Small intestine (tissue), 7 donors: ENCODE measurements around the gene XPO5. TPM values are rescaled to one million over a fixed set of nuclear protein-coding genes. Genes with fewer than 3 reads are reported as not detected.
A peak's percentile ranks its signal among the peaks of the same experiment; 100 is the strongest.
"Not testable (repeated sequence)": the region's sequence is repeated elsewhere in the genome, so short reads cannot be mapped to it uniquely, and the experiment has no call there.

Experiments used
- DNase-seq, 2 donors: peaks; one replicate each; pipeline versions ENCODE4 v3.0.0 to v3.0.0-alpha.2; 2013
- FAIRE-seq: peaks from 2 replicates; lab custom pipeline; 2012; peaks lifted over from hg19 to GRCh38; lab: Jason Lieb, UNC
- H3K27ac ChIP-seq, 3 donors: one replicate each; pipeline ENCODE4 v1.5.1; 2013; ENCODE audit warnings: low read length in 2 of 3, mild to moderate bottlenecking in 2 of 3, control low read depth in 1 of 3, inconsistent platforms in 1 of 3, low read depth in 1 of 3, moderate library complexity in 1 of 3
- H3K27me3 ChIP-seq, 3 donors: one replicate each; pipeline ENCODE4 v1.6.1; 2013; ENCODE audit warnings: low read length in 3 of 3, inconsistent platforms in 1 of 3; ENCODE audit not compliant: control insufficient read depth in 3 of 3, insufficient read depth in 3 of 3
- H3K36me3 ChIP-seq, 3 donors: one replicate each; pipeline ENCODE4 v1.6.1; 2013; ENCODE audit warnings: low read length in 3 of 3, inconsistent platforms in 1 of 3, low read depth in 1 of 3, mild to moderate bottlenecking in 1 of 3, moderate library complexity in 1 of 3; ENCODE audit not compliant: control insufficient read depth in 3 of 3, insufficient read depth in 2 of 3
- H3K4me1 ChIP-seq, 3 donors: one replicate each; pipeline ENCODE4 v1.6.1; 2013; ENCODE audit warnings: low read length in 2 of 3, inconsistent platforms in 1 of 3, low read depth in 1 of 3, mild to moderate bottlenecking in 1 of 3, moderate library complexity in 1 of 3; ENCODE audit not compliant: control insufficient read depth in 3 of 3, insufficient read depth in 2 of 3
- H3K4me3 ChIP-seq, 3 donors: one replicate each; pipeline ENCODE4 v1.5.1; 2013; ENCODE audit warnings: low read length in 3 of 3, control low read depth in 1 of 3, inconsistent platforms in 1 of 3, low read depth in 1 of 3, mild to moderate bottlenecking in 1 of 3, moderate library complexity in 1 of 3
- H3K9me3 ChIP-seq, 2 donors: one replicate each; pipeline ENCODE4 v1.6.1; 2013; ENCODE audit warnings: low read depth in 1 of 2, low read length in 1 of 2; ENCODE audit not compliant: control insufficient read depth in 2 of 2, insufficient read depth in 1 of 2
- WGBS, 3 donors: extraction: QIAGEN DNeasy Blood & Tissue Kit; methylation state at CpG; one replicate each; pipeline ENCODE4 v1.1.7; 2013; 5-methylcytosine and 5-hydroxymethylcytosine counted together
- polyA plus RNA-seq, 4 donors: library from polyadenylated mRNA; stranded (reverse) in 3 of 4; unstranded in 1 of 4; fragments of 200-250 nt in 3 of 4; fragments of 120-200 nt in 1 of 4; gene quantifications; one replicate each; pipeline versions ENCODE4 v1.2.1 to v1.2.3, GENCODE V29; 2013
- donor health status: healthy with polysubstance abuse.
- donor health status: control.
- donor health status: control.
- donor health status: Bipolar disorder and iron deficiency.
- donor health status: healthy.

XPO5 gene
- polyA plus RNA-seq, 4 donors, result 5.1 to 26.0 (median 8.8) TPM

DNA sequence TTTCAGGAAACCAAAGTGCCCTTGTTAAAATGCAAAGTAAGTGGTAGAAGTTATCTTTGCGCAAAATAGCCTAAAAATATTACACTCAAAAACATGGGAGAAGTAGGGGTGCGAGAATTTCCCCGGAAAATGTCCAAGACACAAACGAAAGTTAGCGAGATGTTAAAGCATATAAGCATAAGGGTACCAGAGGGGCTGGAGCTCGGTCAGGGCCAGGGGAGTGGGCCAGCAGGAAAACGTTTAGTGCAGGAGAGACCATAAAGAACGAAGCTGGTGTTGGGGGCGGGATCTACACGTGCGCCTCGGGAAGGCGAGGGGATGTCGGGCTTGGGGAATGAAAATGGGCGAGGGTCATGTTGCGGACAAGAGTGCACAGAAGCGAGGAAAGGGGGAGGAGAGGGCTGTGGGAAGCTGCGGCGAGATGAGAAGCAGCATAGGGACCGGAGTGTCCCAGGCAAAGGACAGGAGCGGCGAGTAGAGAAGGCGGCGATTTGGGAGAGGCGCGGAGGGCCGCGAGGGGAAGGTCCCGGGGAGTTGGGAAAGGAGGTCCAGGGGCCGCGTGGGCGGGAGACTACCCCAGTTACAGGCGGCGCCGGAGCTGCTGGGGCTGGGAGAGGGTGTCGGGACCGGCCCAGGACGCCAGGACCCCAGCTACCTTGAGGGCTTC, 600 bp downstream of the XPO5 start:
- no peak for FAIRE-seq
- 0 to 1% (median 0%) methylated on average over 36 to 38 of the region's 38 CpGs for WGBS, 3 donors

DNA sequence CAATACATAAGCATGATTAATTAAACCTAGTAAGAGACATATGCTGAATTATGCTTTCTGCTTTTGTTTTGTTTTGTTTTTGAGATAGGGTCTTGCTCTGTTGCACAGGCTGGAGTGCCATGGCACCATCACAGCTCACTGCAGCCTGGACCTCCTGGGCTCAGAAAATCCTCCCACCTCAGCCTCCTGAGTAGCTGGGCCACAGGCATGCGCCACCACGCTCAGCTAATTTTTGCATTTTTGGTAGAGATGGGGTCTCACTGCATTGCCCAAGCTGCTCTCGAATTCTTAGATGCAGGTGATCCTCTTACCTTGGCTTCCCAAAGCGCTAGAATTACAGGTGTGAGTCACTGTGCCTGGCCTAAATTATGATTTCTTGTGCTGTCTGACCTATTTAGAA, 3.8 kb downstream of the XPO5 start:
- no peak for FAIRE-seq
- no peaks in the 10 kb centered on the region for H3K9me3 ChIP-seq
- WGBS, 3 donors, result 94 to 99% (median 96%) methylated on average over 4 of the region's 4 CpGs
- no peak overlapping the region for H3K27ac ChIP-seq
- no peak for DNase-seq
- H3K4me3 ChIP-seq, result no peak overlapping the region
- H3K36me3 ChIP-seq, result peaks cover 6 to 32% (median 8%) of the 10 kb centered on the region in 3 donors
- peaks cover 0 to 2% (median 0%) of the 10 kb centered on the region in 3 donors for H3K4me1 ChIP-seq
- no peaks in the 10 kb centered on the region for H3K27me3 ChIP-seq

More for the DNA sequence above, 600 bp downstream of the XPO5 start:
- peaks cover 2 to 10% (median 4%) of the 10 kb centered on the region in 3 donors for H3K36me3 ChIP-seq
- no peaks in the 10 kb centered on the region for H3K27me3 ChIP-seq
- H3K4me3 ChIP-seq, result peak overlapping the region; percentile 78 to 99 (median 91)
- H3K27ac ChIP-seq, result peak overlapping the region in 2 of 3 donors; percentile 42 to 68
- DNase-seq, result peak; percentile 24 to 63
- peaks cover 0 to 6% (median 0%) of the 10 kb centered on the region in 3 donors for H3K4me1 ChIP-seq
- no peaks in the 10 kb centered on the region for H3K9me3 ChIP-seq

- Histone ChIP-seq H3K36me3 (peaks cover 10 to 36% (median 11%) of the 10 kb centered on the region in 3 donors), H3K27me3 (no peaks in the 10 kb centered on the region), H3K4me3 (no peak overlapping the region), H3K9me3 (no peaks in the 10 kb centered on the region), H3K27ac (no peak overlapping the region), H3K4me1 (no peaks in the 10 kb centered on the region)
- no peak for FAIRE-seq
- WGBS, 3 donors, result 85 to 90% (median 88%) methylated on average over 5 of the region's 5 CpGs
- no peak for DNase-seq
Observed at GRCh38 chr6:43570876-43571441, 4.9 kb downstream of the XPO5 start.

DNA sequence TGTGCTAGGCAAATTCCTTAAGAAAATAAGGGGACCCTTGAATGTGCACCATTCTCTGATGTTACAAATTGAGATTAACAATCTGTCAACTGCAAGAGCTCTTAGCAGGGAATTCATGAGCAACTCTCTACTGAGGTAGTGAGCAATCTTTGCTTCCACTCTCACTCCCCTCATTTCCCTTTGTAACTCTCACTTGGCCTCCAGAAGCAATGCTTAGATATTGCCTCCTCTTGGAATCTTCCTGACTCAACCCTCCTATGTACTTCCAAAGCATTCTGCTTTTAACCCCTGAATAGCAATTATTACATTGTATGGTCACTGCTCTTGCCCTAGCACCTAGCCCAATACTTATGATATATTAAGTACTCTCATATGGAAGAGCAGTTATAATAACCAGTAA, 16.5 kb downstream of the XPO5 start:
- Histone ChIP-seq H3K27ac (no peak overlapping the region), H3K9me3 (no peaks in the 10 kb centered on the region), H3K27me3 (no peaks in the 10 kb centered on the region), H3K36me3 (peaks cover 6 to 49% (median 22%) of the 10 kb centered on the region in 3 donors), H3K4me1 (no peaks in the 10 kb centered on the region), H3K4me3 (no peak overlapping the region)
- FAIRE-seq (no peak), DNase-seq (no peak)

- H3K27ac ChIP-seq, H3K9me3 ChIP-seq, DNase-seq, H3K27me3 ChIP-seq, H3K4me1 ChIP-seq, H3K4me3 ChIP-seq, FAIRE-seq: not testable (repeated sequence)
- peaks cover 8 to 45% (median 22%) of the 10 kb centered on the region in 3 donors for H3K36me3 ChIP-seq
- WGBS, 3 donors, result 82 to 96% (median 92%) methylated on average over 5 to 7 of the region's 7 CpGs
Observed at GRCh38 chr6:43557620-43558019, 18.2 kb downstream of the XPO5 start.

DNA sequence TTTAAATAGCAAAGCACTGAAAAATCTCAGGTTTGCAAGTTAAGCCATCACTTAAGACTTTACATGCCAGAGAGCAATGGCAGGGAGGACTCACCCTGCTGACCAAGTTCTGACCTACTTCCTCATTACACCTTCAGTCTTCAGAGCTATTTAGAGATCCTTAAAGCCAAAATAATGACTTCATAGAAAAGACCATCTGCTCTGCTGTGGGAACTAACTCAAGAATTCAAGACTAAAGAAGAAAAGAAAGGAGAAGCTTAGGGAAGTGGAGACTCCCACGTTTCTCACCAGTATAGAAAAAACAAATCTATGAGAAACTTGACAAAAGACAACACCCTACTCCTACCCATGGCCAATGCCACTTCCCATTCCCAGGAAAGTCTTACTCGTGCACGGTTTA, 28.6 kb downstream of the XPO5 start:
- Histone ChIP-seq H3K36me3 (peaks cover 14 to 51% (median 20%) of the 10 kb centered on the region in 3 donors), H3K27ac (no peak overlapping the region), H3K4me1 (no peaks in the 10 kb centered on the region), H3K4me3 (no peak overlapping the region), H3K9me3 (no peaks in the 10 kb centered on the region), H3K27me3 (no peaks in the 10 kb centered on the region)
- no peak for FAIRE-seq
- DNase-seq, result no peak
- 87 to 93% (median 90%) methylated on average over 3 of the region's 3 CpGs for WGBS, 3 donors

DNA sequence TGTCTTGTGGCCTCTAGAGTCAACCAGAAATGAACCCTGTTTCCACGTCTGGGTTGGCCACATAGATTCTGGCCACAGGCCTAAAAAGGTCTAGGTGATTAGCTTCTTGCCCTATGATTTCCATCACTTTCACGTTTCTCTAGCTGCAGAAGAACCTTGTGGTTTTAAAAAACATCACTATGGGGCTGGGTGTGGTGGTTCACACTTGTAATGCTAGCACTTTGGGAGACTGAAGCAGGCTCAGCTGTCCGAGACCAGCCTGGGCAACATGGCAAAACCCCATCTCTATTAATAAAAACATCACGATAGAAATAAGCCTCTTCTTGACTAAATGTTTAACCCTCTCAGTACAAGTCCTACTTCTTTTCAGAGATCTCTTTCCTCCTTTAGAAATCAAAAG, 31.4 kb downstream of the XPO5 start:
- Histone ChIP-seq H3K36me3 (peaks cover 10 to 50% (median 16%) of the 10 kb centered on the region in 3 donors), H3K4me3 (no peak overlapping the region), H3K27me3 (no peaks in the 10 kb centered on the region), H3K27ac (no peak overlapping the region), H3K9me3 (no peaks in the 10 kb centered on the region), H3K4me1 (no peaks in the 10 kb centered on the region)
- DNase-seq, result no peak
- no peak for FAIRE-seq
- WGBS, 3 donors, result 69 to 78% (median 77%) methylated on average over 4 of the region's 4 CpGs

GRCh38 chr6:43541774-43542471, 33.9 kb downstream of the XPO5 start:
- H3K27me3 ChIP-seq, result no peaks in the 10 kb centered on the region
- no peak overlapping the region for H3K27ac ChIP-seq
- FAIRE-seq, result no peak
- no peak overlapping the region for H3K4me3 ChIP-seq
- peaks cover 4 to 50% (median 13%) of the 10 kb centered on the region in 3 donors for H3K36me3 ChIP-seq
- H3K4me1 ChIP-seq, result no peaks in the 10 kb centered on the region
- 91 to 97% (median 92%) methylated on average over 8 of the region's 8 CpGs for WGBS, 3 donors
- DNase-seq, result no peak
- no peaks in the 10 kb centered on the region for H3K9me3 ChIP-seq
